Purkinje cell (primary cell): Measurements from ENCODE around the gene NOP56. TPM values are rescaled to one million over a fixed set of nuclear protein-coding genes. Genes with fewer than 3 reads are reported as not detected.

ENCODE experiments used
- polyA plus RNA-seq: library from polyadenylated mRNA; unstranded; fragments of >200 nt; fragmentation: Nextera tagmentation; gene quantifications from 2 replicates; pipeline ENCODE4 v1.2.1, GENCODE V29; 2014

Gene NOP56, protein sequence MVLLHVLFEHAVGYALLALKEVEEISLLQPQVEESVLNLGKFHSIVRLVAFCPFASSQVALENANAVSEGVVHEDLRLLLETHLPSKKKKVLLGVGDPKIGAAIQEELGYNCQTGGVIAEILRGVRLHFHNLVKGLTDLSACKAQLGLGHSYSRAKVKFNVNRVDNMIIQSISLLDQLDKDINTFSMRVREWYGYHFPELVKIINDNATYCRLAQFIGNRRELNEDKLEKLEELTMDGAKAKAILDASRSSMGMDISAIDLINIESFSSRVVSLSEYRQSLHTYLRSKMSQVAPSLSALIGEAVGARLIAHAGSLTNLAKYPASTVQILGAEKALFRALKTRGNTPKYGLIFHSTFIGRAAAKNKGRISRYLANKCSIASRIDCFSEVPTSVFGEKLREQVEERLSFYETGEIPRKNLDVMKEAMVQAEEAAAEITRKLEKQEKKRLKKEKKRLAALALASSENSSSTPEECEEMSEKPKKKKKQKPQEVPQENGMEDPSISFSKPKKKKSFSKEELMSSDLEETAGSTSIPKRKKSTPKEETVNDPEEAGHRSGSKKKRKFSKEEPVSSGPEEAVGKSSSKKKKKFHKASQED
- polyA plus RNA-seq = 72.1 and 100 TPM in 2 replicates

DNA sequence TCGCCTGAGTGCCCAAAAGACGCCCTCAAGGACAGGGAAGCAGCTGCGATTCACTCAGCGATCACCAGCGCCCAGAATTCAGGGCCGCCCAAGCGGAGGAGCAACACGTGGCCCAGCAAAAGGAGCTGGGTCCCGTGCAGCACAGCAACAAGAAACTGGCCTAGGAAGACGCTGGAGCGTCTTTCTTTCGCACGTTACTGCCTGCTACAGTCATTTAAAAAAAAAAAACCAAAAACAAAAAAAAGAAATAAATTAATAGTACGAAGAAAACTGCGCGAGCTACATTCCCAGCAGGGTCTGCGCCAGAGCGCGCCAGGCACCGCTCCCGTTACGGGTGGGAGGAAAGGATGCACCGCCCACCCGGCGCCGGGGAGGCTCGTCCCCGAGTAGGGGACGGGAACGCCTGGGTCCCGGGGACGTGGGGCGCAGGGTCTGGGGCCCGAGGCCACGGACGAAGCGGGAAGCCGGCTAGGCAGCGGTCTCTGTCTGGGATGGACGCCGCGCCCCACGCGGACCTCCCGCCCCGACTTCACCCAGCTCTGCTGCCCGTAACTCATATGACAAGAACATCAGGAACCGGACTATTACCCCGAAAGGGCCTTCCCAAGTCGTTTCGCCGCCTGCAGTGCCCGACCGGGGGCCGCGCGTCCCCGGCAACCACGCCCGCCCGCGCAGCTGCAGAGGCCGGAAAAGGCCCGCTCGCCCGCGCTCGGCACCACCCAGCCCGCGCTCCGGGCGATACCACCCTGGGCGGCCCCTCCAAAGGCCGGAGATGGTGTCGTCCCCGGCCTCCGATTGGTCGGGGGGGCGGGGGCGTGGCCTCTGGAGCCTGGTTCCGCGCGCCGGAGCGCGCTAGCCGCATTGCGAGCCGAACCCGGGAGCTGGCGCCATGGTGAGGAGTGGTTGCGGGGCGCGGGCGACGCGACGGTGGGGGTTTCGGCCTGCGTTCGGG is at the start of gene NOP56:
Gene NOP56 (plus strand): TSS at position 861 of the 952 bp plus-strand sequence. CDS start 29 bp downstream, at position 890.

GRCh38 chr20:2663887-2664719 is 11.7 kb downstream of the NOP56 start, which contains the start of gene IDH3B:
TSS of gene IDH3B (minus strand) at chr20:2664216. CDS start at chr20:2664188, 28 bp downstream.

GRCh38 chr20:2692036-2692885 is 39.8 kb downstream of the NOP56 start, which contains the start of gene EBF4:
TSS of gene EBF4 (plus strand) at chr20:2692780. CDS start at chr20:2693646, 866 bp downstream.

Other genes with a start within 250 kb of the NOP56 start
- gene SNRPB, start 181.8 kb upstream of the NOP56 start, polyA plus RNA-seq = 11.5 and 11.7 TPM in 2 replicates
- 4.1 and 7.6 TPM in 2 replicates for gene ZNF343, start 143.7 kb upstream of the NOP56 start, polyA plus RNA-seq
- 0.54 TPM in 1 of 2 replicates, not detected in the other for gene TMC2, start 116.1 kb upstream of the NOP56 start, polyA plus RNA-seq
- 151 and 166 TPM in 2 replicates for gene IDH3B, start 11.6 kb downstream of the NOP56 start, polyA plus RNA-seq
- gene EBF4, start 40.1 kb downstream of the NOP56 start, polyA plus RNA-seq = 0.52 TPM in 1 of 2 replicates, not detected in the other
- not detected in 2 replicates for gene CPXM1, start 148.0 kb downstream of the NOP56 start, polyA plus RNA-seq
- gene C20orf141, start 162.4 kb downstream of the NOP56 start, polyA plus RNA-seq = not detected in 2 replicates
- not detected in 2 replicates for gene TMEM239, start 163.7 kb downstream of the NOP56 start, polyA plus RNA-seq
- 5.4 and 8.8 TPM in 2 replicates for gene PCED1A, start 188.0 kb downstream of the NOP56 start, polyA plus RNA-seq
- 18.5 and 27.7 TPM in 2 replicates for gene VPS16, start 188.1 kb downstream of the NOP56 start, polyA plus RNA-seq
- 78.7 and 83.9 TPM in 2 replicates for gene PTPRA, start 220.8 kb downstream of the NOP56 start, polyA plus RNA-seq